NCI-H460 (cell line): Measurements from ENCODE around the gene CHKA. TPM values are rescaled to one million over a fixed set of nuclear protein-coding genes. Genes with fewer than 3 reads are reported as not detected.

Source experiments
- DNase-seq: peaks from one replicate; pipeline ENCODE4 v3.0.0-alpha.2; 2016; ENCODE audit warnings: low read depth; ENCODE audit errors: extremely low read depth
- total RNA-seq: library from RNA; depleted of rRNA; stranded (reverse); fragments of >200 nt; shearing (Covaris generic); gene quantifications from 2 replicates; pipeline ENCODE4 v1.2.3, GENCODE V29; 2014

The CHKA gene
- total RNA-seq, 1 experiment from 2014 or later, result 9.0 TPM

GRCh38 chr11:68017980-68018729 is 103.0 kb downstream of the CHKA start:
- no peak for DNase-seq

GRCh38 chr11:68016904-68017817 is 104.0 kb downstream of the CHKA start:
- DNase-seq, result no peak

DNA sequence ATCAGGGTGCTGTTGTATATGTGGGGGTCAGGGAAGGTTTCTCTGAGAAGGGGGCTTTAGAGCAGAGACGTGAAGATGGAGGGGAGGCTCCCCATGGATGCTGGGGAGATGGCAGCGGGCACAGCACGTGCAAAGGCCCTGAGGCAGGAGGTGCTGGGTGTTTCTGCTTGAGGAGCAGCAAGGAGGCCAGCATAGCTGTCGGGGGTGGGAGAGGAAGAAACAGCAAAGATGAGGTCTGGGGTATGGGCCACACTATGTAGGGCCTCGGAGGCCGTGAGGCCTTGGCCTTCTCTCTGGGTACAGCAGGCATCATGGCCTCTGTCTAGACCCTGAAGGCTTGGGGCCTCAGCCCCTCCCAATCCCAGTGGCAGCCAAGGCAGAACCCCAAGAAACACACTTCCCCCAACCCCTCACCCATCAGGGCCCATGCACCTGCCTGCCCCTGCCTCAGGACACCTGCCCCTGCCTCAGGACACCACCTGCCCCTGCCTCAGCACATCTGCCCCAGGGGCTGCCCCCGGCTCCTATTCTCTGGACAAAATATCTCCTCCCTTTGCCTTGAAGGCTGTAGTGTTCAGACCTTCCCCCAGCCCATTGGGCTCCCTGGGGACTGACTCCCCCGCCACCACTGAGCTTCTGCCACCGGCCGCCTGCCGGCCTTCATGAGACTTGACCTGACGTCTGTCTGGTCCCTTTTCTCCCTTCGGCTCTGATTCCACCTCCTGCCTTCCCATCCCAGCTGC is 104.9 kb downstream of the CHKA start:
- DNase-seq, result no peak

GRCh38 chr11:68015467-68015866 is 105.7 kb downstream of the CHKA start:
- DNase-seq, result no peak

DNA sequence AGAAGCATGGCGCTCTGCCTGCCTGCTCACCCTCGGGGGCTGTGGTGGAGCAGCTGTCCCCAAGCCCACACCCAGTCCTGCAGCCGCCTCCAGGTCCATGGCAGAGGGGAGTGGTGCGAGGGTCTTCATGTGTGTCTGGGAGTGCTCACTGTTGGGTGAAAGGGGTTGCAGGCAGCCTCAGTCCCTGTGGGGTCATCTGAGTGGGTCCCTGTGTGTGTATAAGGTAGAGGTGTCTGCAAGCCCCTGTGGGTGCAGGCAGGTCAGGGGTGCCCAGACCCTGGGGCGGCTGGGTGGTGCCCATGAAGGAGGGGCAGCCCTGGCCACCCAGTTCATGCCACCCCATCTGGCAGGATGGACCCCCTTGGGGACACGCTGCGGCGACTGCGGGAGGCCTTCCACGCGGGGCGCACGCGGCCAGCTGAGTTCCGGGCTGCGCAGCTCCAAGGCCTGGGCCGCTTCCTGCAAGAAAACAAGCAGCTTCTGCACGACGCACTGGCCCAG is 106.2 kb downstream of the CHKA start:
- DNase-seq, result no peak

DNA sequence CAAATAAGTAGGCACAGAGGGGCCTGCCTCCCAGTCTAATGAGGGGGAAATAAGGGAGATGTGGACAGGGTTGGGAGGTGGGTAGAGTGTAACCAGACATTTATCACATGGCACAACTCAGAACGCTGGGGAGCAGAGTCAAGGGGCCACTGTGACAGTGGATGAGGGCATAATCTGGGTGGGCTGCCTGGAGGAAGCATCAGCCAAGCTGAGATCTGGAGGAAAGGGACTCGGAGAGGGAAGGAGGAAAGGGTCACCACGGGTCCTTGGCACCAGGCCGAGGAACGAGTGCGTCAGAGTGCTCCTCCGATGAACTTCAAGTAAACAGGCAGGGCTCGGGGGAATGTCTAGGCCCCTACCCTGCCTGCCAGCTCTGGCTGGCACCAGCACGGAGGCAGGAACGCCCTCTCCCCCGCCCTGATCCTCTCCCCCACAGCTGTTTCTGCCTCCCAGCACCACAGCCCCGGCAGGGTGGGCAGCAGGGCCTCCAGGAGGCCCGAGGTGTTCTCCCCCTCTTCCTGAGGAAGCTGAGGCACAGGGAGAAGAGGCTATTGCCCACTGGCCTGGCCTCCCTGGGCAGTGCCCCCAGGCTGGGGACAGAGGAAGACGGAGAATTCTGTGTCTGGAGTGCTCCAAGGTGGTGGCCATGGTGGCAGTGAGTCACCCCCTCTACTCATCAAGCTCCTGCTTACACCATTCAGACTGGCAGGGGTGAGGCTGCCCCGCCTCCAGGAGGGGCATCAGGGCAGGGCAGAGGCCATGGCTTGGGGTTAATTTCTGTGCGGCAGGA is 106.8 kb downstream of the CHKA start:
- DNase-seq, result peak; percentile 96

GRCh38 chr11:68013611-68014156 is 107.5 kb downstream of the CHKA start:
- no peak for DNase-seq

DNA sequence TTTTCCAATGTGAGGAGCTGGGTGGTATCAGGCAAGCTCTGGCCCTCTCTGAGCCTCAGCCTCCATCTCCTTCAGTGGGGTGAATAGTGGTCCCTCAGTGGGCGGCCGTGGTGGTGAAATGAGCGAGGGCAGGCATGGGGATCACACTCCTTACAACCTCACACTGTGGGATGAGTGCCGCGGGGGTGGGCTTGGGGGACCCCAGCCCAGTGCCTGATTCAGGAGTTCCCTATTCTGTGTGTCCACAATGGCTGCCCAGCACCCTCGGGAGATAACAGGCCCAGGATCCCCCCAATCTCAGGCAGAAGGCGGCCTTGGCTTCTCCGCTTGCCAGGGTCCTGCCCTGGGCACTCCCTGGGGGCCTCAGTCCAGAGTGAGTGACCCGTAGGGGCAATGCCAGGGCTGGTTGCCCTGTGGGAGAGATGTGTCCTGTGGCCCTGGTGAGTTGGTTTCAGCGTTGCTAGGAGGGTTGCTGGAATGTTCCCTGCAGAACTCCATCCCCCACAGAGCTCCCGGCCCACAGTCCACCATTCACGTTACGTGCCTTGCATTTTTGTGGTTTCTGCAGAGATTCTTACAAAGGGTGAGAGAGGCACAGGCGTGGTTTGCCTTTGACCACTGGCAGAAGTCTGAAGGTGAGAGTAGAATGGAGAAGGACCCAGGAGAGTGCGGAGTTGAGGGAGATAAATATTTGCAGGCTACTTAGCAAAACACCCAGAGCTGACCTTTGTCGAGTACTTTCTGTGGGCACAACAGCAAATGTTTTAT is 108.2 kb downstream of the CHKA start:
- peak; percentile 92 for DNase-seq

DNA sequence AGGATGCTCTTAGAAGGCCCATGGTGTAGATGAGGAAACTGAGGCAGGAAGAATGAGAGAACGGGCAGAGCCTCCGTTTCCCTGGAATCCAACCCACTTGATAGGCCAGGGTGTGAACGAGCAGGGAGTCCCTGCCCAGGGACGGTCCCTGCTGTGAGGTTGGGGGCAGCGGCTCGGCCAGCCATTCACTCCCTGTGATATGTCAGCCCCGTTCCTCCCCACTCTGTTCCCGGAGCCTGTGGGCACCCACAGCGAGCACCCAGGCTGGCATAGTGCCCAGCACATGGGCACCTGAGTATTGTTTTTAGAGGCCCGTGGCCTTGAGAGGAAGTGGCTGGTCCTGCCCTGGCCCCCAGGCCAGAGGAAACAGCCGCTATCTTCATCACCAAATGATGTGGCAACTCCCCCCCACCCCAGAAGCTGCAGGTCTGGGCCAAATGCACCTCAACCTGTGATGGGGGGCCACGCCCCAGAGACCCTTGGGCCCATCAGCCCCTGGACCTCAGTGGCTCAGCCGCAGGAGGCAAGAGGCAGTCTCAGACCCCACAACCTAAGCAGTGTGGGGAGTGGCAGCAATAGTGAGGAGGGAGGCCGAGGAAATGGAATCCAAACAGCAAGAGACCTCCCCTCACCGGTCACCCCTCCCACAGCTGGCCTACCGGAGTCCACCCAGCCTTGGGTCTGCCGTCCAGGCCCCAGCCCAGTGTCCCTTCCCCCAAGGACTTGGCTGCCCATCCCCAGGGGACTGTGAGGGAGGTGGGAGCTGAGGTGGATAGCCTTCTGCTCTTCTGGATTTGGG is 108.9 kb downstream of the CHKA start:
- no peak for DNase-seq

GRCh38 chr11:68011051-68011943 is 109.9 kb downstream of the CHKA start:
- DNase-seq, result no peak

DNA sequence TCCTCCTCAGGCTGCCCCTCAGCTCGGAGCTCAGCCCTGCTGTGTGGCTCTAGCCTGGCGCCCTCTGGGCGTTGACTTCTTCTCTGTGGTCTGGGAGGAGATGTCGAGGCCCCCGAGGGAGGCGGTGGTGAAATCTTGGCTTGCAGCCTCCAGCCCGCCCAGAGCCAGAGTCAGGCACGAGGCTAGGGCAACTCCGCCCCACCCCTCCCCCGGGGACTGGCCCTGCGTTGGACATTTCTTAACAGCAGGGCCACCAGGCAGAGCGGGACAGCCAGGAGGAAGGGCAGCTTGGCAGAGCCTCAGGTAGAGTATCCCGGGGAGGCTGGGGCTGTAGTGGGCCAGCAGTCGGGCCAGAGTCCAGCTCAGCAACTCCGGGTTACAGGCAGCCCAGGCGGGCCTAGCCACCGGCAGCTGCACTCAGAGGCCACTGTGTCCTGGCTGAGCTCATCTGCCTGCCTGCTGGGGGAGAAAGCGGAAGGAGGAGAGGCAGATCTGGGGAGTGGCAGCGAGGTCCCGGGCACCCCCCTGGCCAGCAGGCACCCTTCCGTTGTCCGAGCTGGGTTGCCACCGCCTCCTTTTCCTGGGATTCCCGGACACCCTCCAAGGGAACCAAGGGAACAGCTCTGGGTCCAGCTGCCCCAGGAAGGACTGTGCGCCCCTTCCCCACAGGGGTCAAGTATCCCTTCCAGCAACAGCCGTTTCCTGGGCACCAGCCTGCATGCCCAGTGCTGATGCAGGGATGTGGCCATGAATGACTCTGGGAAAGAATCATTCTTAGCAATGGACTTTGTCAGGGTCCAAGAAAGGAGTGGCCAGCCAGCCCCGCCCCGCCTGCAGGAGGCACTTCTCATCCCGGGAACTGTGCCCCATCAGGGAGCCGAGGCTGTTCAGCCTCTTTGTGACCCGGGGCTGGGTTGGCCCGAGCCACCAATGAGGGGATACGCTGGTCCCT is 110.8 kb downstream of the CHKA start, which contains the start of gene ALDH3B1:
Gene ALDH3B1 (plus strand): TSS at position 238 of the 952 bp plus-strand sequence. CDS start 4,971 bp downstream, outside the sequence.
- peak; percentile 91 for DNase-seq

- no peak for DNase-seq
These were observed 111.6 kb downstream of the CHKA start for GRCh38 chr11:68009391-68010089.

DNA sequence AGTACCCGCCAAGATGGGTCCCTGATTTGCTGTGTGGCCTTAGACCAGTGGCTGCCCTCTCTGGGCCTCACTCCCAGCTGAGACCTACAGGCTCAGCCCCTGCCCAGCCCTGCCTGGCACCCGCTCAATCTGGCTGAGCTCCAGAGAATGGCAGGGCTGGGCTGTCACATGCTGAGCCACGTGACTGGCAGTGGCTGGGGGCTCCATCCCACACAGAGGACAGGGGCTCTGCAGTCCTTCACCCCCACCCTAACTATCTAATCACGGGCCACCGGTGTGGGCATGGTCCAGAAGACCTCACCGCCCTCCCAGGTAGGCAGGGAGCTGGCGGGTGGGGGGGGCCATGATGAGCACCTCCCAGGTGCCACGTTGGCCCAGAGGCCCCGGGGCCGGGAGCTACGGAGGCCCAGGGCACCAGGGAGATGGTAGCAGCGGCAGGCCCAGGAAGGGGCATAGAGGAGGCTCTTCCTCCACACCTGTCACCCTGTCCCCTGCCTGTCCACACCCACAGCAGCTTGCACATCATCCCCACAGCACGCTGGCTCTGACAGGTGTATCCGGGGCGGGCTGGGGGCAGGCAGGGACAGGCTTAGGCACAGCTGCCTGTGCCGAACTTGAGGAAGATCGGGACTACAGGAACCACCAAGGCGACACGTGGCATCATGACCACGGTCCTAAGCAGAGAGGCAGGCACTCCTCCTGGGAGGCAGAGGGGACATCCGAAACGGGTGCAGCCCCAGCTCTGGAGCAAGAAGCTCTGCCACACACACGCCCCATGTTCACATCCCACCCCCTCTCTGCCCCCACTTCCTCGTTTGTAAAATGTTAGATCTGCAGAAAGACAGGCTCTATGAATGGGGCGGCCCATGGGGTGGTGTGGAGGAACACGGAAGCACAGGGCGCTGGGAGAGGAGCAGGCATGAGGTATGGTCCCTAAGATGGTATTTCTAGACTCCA is 112.5 kb downstream of the CHKA start:
- no peak for DNase-seq
